Measurements from ENCODE around the gene SND1. TPM values are rescaled to one million over a fixed set of nuclear protein-coding genes. Genes with fewer than 3 reads are reported as not detected.
A peak's percentile ranks its signal among the peaks of the same experiment; 100 is the strongest.

The SND1 gene
- polyA plus RNA-seq, 1 donor = 156 TPM

DNA sequence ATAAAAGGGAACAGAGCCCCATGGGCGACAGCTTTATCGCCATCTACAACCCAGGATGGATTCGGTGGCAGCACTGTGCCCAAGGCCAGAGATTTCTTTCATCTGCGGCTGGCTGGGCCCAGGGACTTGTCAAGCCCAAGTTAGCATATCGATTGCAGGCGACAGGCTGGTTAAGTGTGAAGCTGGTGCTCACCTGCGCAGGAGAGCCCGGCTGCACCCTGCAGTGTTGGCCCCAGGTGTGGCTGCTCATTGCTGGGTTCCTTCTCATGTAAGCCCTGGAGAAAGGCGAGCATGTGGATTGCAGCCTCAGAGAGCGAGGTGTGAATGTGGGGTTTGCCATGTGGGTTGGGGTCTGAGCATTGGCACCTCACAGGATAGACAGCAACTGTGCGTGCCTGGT, 419.8 kb downstream of the SND1 start:
- no peak for DNase-seq

DNA sequence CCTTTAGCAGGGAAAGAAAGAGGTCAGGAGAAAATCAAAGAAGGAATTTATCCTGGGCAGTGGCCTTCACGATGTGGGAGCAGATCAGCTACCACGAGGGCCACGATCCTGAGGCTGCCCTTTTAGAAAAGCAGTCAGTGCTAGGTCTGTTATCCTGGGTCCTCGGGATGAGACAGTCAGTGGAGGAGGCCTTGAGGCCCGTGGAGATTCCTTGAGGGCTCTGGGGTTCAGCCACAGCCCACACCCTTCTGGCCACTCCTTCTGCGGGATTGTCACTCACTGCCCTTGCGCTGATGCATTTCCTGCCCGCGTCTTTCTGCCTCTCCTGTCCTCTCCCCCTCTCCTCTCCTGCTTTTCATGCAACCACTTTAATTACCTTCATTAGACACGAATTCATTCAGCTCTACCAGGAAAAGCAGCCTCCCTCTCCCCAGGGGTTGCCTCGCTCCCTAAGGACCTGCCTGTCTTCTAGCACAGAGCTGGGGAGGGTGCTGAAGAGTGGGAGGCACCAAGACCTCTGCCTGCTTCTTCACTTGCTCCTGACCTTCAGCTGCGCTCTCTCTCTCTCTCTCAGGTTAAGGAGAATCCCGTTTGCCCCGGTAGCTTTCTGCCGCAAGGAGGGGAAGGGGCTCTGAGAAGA, 421.8 kb downstream of the SND1 start:
- no peak for DNase-seq

DNA sequence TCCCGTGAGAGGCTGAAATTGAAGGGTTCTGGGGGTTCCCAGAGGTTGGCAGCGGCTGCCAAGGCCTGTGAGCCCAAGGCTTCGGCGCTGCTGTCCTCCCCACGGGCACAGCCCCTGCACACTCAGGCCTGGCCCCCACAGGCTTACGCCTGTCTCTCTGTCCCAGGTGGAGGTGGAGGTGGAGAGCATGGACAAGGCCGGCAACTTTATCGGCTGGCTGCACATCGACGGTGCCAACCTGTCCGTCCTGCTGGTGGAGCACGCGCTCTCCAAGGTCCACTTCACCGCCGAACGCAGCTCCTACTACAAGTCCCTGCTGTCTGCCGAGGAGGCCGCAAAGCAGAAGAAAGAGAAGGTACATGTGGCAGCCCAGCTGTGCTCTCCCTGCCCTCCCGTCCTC, 422.3 kb downstream of the SND1 start:
- no peak for DNase-seq

DNA sequence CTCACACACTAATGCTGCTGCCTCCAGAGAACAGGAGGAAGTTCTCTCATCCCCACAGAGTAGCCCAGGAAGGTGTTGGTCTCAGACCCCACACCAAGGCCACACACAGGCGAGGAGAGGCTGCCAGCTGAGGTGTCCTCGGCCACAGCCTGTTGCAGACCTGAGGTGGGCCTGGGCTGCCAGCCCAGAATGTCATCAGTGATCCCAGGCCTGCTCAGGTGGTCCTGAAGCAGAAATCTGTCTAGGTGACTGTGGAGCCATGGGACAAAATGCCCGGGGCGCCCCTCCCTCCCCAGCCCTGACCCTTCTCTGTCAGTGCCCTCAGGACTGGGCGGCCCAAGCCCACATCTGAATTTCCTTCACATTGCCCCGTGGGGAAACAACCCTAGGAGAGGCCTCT, 422.7 kb downstream of the SND1 start:
- DNase-seq = no peak

DNA sequence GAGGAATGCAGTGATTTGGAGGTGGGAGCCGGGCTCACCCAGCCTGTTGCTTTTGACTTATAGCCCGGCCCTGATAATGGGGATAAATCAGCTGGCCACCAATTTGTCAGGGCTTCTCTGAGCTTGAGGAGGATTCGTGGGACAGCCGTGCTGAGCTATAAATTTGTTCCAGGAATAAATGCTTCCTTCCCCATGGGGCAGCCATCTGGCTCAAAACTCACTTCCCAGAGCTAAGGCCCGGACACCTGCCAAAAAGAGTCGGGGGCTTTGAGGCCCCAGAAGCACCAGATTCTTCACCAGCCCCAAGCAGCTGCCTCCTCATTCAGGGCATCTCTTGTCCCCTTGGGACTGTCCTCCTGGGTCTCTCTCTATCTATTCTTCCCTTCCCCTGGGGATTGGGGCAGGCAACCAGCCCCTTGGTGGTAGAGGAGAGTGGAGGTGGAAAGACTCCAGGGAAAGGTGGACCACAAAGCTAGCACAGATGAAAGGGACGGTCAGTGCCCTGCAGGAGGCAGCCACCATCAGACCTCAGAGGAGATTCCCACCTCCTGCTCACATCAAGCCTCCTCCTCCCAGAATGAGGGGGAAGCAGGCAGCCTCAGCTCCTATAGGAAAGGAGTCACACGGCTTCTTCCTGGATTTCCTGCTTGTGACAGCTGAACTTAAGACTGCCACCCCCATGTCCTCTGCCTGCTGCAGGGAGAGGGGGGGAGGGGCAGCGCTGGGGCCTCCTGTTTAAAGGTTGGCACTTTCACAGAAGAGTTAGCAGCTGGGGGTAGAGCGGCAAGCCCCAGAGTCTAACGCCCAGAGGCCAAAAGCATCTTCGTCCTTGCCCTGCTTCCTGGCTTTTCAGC, 423.5 kb downstream of the SND1 start:
- no peak for DNase-seq

DNA sequence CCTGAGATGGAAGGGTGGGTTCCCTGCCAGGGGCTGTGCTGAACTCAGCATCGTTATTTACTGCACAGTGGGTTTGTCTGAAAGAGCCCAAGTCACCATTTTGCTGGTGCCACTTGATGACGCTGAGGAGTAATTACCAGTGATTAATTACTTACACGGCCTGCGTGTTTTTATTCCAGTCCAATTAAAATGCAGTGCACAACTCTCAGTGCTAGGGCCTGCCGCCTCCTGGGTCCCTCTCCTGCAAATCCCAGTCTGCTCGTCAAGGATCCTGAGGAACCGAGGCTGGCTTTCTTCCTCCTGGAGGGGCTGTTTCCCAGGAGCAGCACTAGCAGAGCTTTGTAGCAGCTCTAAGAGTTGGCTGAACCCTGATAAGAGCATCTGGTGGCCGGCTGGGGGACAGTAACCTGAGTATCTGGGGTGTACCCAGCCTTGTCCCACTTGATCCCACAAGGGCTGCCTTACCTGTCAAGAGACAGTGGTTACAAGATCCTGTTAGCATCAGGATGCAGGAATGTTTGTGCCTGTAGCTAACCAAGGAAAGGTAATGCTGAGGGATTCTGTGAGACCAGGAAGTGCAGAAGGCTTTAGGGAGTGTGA, 424.3 kb downstream of the SND1 start:
- DNase-seq = no peak

DNA sequence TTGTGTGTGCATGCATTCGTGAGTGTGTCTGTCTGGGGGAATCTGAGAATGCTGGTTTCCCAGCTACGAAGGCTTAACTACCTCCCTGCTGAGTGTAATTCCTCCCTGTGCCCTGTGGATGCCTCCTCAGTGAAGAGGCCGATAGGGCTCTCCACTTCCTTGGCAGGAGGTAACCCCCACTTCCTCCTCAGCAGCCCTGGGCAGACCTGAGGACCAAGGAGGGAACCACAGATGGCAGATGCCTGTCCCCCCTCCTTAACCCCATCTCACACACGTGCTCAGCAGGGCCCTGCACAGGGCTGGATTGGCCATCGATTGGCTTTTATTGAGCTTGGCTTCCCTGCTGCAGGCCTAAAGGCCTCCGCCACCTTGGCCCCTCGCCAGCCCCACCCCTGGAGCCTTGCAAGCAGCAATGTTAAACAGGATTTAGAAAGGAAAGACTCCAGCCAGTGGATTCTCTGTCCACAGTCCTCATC, 424.8 kb downstream of the SND1 start:
- no peak for DNase-seq

DNA sequence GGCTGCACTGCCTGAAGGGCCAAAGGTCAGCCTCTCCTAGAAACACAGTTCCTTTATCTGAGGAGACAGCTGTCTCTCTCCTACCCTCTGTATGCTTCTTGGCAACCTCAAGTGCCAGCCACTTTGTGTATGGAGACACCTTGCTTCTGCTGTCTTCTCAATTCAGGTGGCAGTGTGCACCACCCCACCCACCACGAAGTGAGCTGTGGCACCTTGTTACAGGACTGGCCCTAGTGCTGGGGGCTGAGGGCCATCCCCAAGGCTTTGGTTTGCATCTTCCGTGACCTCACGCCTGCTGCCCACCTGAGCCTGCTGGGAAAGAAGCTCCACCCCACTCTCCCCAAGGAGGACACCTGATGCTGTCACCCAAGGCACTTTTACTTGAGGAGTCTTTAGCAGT, 426.3 kb downstream of the SND1 start:
- no peak for DNase-seq

DNA sequence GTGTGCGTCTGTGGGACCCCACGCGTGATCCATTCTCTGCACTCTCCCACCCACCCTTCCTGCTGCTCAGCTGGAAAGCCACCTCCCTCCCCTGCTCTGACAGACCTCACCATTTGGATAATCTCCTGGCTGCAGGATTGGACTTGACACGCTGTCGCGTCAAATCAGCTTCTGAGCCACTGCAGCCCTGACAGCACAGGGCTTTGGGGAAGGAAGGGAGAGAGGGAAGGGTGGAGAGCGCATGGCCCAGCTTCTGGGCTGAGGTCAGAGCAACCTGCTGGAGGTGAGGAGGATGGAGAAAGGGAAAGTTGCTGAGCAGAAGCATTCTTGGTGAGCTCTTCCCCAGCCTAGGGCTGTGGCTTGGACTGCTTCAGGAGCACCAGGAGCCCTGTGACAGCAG, 428.2 kb downstream of the SND1 start:
- no peak for DNase-seq

DNA sequence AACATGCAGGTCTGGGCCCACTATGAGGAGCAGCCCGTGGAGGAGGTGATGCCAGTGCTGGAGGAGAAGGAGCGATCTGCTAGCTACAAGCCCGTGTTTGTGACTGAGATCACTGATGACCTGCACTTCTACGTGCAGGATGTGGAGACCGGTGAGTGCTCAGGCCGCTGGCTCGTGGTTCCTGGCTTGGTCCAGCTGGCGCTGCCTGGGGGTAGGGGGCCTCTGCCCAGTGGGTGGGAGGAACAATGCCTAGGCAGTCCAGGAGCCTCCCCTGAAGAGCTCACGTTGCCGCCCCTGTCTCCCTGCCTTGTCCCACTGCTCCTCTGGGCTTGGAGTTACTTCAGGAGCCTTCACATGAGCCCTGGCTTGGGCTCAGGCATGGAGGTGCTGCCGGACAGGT, 429.4 kb downstream of the SND1 start:
- no peak for DNase-seq

DNA sequence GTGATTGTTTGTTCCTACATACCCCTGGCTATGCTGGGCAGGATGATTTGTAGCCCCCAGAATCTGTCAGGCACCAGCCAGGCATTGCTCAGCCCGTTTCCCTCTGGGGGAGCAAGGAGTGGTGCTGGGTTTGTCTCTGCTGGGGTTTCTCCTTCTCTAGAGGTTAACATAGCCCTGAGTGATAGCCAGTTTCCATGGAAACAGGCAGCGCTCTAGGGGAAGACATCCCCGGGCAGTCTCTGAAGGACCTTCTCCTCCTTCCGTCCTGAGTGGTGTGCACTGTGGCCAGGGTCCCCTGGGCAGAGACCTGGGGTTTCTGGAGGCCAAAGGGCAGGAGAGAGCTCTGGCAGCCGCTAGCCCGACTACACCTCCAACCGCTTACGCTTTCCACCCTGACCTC, 429.8 kb downstream of the SND1 start:
- no peak for DNase-seq

DNA sequence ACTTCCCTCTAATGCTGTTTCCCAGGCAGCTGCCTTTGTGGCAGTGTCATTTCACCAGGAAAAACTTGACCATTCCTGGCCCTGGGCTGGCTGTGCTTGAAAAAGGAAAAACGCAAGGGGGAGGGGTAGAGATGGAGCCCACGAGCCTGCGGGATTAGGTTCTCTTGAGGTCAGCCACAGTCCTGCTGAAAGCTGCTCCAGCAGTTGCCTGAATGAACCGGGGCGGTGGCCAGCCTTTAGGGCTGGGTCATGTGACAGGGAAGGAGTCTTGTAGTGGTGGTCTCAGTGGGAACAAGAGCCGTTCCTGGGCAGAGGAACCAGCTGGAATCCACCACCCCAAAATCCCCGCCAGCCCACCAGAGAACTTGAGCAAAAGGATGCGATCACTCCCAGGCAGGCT, 430.4 kb downstream of the SND1 start:
- no peak for DNase-seq

DNA sequence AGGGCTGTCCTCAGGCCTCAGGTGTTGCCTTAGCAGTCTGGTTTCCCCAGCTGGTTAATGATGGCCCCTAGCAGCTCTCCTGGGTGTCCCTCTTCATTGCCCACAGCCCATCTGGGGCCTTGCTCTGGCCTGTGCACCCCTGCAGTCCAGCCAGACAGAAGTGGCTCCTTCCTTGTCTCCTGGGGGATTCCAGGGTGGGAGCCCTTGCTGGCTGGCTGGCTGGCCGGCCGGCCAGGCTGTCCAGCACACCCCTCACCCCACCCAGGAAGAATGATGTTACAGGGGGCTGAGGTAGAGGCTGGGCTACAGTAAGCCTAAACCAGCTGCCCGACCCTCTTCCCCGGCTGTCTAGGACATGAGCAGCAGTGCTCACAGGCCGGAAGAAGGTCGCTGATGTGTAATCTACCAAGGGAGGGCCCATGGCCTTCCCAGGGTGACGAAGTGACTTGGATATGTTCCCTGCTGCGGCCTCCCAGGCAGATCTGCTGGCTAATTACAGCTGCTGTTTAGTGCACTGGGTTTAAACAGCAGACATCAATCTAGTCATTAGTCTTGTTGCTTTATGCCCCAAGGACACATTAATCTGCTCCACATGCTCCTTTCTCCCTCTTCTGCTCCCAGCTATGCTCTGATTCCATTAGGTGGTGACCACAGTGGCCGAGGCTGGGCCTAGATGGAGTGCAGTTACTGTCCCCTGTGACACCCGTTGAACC, 433.1 kb downstream of the SND1 start:
- DNase-seq = peak; percentile 54

DNA sequence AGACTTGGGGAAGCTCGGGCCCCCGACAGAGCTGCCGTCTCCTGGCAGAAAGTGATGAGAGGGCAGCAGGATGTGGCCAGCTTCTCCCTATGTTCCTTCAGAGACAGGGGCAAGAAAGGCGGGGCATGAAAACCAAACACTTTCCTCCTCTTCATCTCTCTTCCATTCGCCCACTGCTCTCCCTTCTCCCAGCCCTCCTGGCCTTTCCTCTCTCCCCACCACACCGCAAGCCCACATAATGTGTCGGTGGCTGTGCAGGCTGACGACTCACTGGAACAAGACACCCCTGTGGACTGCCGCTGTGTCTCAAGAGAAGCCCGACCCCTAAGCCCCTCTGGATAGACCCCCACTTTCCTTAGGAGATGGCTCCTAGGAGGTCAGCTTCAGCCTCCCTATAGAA, 438.5 kb downstream of the SND1 start:
- no peak for DNase-seq

DNA sequence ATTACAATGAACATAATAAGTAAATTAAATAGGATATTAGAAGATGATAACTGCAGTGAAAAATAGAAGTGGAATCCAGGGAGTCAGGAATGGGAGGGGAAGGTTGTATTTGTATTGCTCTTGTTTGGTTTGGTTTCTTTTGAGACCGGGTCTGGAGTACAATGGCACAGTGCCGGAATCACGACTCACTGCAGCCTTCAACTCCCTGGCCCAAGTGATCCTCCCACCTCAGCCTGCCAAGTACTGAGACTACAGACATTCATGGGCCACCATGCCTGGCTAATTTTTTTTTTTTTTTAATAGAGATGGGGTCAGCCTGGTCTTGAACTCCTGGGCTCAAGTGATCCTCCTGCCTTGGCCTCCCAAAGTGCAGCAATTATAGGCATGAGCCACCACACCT, 439.1 kb downstream of the SND1 start:
- no peak for DNase-seq

DNA sequence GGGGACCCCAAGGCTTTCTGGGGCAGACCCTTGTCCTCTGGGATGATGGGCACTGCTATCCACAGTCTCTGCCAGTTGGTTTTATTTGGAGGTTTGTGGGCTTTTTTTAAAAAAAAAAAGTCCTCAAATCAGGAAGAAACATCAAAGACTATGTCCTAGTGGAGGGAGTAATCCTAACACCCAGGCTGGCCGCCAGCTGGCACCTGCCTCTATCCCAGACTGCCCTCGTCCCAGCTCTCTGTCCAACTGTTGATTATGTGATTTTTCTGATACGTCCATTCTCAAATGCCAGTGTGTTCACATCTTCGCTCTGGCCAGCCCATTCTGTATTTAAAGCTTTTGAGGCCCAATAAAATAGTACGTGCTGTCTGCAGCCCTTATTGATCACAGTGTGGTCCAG, 440.2 kb downstream of the SND1 start:
- DNase-seq = no peak

DNA sequence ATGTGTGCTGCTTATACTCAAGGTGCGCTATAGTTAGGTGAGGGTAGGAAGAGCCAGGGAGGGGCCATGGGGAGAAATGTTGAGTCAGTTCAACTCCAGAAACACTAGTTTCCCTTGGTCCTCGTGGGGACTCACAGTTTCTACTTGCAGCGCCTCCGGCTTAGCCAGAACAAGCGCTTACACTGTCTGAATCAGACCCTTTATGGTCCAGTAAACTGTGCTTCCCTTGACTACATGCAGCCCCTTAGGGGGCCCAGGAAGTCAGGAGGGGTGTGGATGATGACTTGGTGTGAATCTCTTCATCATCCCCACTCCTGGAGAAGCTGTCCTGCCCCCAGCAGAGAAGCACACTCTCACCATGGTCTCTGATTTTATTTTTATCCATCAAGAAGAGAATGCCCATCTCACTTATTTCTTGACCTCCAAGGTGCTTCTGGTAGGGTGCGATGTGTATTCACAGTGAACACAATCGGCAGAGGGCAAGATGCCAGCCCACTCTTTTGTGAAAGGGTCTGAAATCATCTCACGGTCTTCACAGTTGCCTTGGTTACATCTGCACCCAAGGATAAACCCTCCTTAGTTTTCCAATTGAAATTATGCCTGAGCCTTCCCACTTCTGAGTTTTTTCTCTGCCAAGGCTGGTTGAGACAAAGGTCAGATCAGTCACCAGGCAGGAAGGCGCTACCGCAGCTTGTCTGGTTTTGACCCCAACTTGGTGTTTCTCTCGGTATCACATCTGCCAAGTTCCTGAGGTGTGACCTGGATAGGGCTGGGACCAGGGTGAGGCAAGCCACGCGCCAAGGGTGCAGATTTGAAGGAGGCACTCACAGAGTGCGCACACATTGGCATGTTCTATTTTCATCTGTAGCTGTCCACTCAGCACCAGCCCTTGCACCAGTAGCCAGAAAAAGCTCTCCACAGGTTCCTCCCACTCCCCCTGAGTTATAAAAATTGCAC, 441.9 kb downstream of the SND1 start:
- DNase-seq = no peak

DNA sequence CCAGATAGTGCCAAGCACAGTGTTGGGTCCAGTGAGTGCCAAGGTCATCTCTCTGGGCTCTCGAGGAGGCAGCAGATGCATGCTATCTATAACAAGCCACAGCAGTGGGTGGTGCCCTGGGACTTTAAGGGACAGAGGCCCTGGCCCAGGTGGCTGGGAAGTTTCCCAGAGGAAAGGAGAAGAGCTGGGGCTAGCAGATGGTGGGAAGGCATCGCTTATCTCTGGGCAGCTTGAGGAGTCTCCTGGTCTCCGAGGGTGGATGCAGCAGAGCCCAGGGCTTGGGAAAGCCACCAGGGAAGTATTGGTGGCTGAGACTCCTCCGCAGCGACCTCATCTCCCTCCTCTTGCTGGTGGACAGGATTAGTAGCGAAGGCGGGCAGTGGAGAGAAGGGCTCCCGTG, 442.7 kb downstream of the SND1 start:
- DNase-seq = no peak

DNA sequence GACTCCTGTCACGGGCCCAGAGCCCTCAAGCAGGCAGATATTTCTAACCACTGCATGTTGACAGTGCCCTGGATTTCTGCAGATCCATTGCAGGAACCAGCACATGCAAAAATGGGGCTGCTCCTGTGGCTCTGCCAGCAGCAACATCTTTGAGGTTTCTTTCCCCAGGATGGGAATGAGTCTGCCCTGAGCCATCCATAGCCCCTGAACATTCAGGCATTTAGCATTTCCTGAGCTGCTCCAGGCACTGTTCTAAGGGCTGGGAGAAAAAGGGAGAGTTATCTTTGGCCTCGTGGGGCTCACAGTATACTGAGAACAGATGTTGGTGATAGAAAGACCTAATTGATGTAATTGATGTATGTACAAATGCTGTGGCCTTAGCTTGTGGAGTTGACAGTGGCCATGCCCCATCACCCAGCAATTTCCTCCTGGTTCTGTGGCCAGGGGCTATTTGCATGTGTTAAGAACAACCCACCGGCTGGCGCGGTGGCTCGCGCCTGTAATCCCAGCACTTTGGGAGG, 445.3 kb downstream of the SND1 start:
- DNase-seq = no peak

DNA sequence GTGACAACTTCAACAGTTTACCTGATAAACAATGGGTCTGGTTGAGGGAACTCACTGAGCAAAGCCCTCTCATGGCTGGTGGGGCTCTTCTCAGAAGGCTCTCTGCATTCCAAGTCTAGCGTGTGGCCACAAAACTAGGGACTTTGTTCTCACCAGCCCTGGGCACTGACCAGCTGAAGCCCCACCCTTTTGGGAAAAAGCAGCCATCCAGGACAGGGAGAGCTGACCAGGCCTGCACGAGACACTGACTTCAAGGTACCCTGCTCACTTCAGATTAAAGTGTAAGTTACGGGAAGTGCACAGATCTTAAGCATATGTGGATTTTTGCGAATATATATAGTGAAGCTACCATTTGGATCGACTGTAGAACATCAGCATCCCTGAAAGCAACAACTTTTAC, 446.6 kb downstream of the SND1 start:
- no peak for DNase-seq

DNA sequence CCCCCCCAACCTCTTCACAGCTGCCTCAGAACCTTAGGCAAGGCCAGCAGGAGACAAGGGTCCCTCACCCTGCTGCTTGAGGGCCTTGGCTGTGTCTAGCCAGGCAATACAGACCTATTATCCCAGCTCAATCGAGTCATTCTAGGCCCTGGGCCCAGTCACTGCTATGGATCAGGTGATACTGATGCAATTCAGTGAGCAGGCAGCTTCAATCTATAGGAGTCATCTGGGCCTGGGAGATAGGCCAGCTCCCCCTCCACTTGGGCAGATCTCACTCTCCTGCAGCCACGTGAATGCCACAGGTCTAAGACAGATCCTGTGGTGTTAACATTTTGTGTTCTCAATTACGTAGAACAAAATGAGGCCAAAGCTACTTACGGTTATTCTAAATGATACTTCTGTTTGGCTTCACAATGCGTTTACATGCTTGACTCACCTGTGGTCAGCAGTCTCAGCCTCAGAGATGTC, 447.2 kb downstream of the SND1 start:
- DNase-seq = no peak

All from left kidney (tissue), 2 donors.